NCI-H1417 treated with DMSO at 0.1 percent for 48 hours (cell line): Measurements from ENCODE around the gene GIMAP7.
"Not testable (repeated sequence)": the region's sequence is repeated elsewhere in the genome, so short reads cannot be mapped to it uniquely, and the experiment has no call there.

Experiments
- DNase-seq: peaks from one replicate; lab custom pipeline; 2025; lab: John Stamatoyannopoulos, UW

Gene GIMAP7

GRCh38 chr7:150513758-150514157, 914 bp upstream of the GIMAP7 start:
- DNase-seq: no peak

- DNase-seq: no peak
These were observed 826 bp downstream of the GIMAP7 start for GRCh38 chr7:150515248-150516147.

GRCh38 chr7:150516956-150517745, 2.5 kb downstream of the GIMAP7 start:
- no peak for DNase-seq

GRCh38 chr7:150519310-150519709, 4.6 kb downstream of the GIMAP7 start:
- DNase-seq: no peak

- no peak for DNase-seq
These were observed 5.5 kb downstream of the GIMAP7 start for GRCh38 chr7:150520145-150520544.

- DNase-seq: not testable (repeated sequence)
These were observed 8.3 kb downstream of the GIMAP7 start for GRCh38 chr7:150522931-150523330.

GRCh38 chr7:150524018-150524417, 9.3 kb downstream of the GIMAP7 start:
- DNase-seq: no peak

GRCh38 chr7:150531704-150532103, 17.0 kb downstream of the GIMAP7 start:
- DNase-seq: no peak

- DNase-seq: no peak
These were observed 23.6 kb downstream of the GIMAP7 start for GRCh38 chr7:150538259-150538658.

- DNase-seq: no peak
These were observed 38.5 kb downstream of the GIMAP7 start for GRCh38 chr7:150553163-150553562.

- no peak for DNase-seq
These were observed 42.0 kb downstream of the GIMAP7 start for GRCh38 chr7:150556521-150557138.

GRCh38 chr7:150560486-150560885, 45.8 kb downstream of the GIMAP7 start:
- DNase-seq: no peak

GRCh38 chr7:150562919-150563318, 48.2 kb downstream of the GIMAP7 start:
- no peak for DNase-seq

GRCh38 chr7:150564006-150564405, 49.3 kb downstream of the GIMAP7 start:
- DNase-seq: no peak

GRCh38 chr7:150564566-150564965, 49.9 kb downstream of the GIMAP7 start:
- no peak for DNase-seq

GRCh38 chr7:150565239-150565638, 50.6 kb downstream of the GIMAP7 start:
- no peak for DNase-seq

- DNase-seq: no peak
These were observed 51.5 kb downstream of the GIMAP7 start for GRCh38 chr7:150566123-150566522.

GRCh38 chr7:150566572-150566971, 51.9 kb downstream of the GIMAP7 start:
- no peak for DNase-seq

- DNase-seq: no peak
These were observed 52.5 kb downstream of the GIMAP7 start, which contains the start of gene GIMAP4 for GRCh38 chr7:150567169-150567568. GIMAP4 (plus strand) TSS chr7:150567390; CDS start chr7:150569902, 2,512 bp downstream.

- DNase-seq: no peak
These were observed 53.2 kb downstream of the GIMAP7 start for GRCh38 chr7:150567871-150568301.

GRCh38 chr7:150568714-150569113, 54.0 kb downstream of the GIMAP7 start:
- DNase-seq: no peak

GRCh38 chr7:150569245-150569955, 54.7 kb downstream of the GIMAP7 start:
- no peak for DNase-seq
